Measurements from ENCODE around the gene STRN4. TPM values are rescaled to one million over a fixed set of nuclear protein-coding genes. Genes with fewer than 3 reads are reported as not detected.
A peak's percentile ranks its signal among the peaks of the same experiment; 100 is the strongest.
"Not testable (repeated sequence)": the region's sequence is repeated elsewhere in the genome, so short reads cannot be mapped to it uniquely, and the experiment has no call there.

STRN4 gene
- total RNA-seq, 2 experiments from 2014 or later = 68.0 to 115 TPM

DNA sequence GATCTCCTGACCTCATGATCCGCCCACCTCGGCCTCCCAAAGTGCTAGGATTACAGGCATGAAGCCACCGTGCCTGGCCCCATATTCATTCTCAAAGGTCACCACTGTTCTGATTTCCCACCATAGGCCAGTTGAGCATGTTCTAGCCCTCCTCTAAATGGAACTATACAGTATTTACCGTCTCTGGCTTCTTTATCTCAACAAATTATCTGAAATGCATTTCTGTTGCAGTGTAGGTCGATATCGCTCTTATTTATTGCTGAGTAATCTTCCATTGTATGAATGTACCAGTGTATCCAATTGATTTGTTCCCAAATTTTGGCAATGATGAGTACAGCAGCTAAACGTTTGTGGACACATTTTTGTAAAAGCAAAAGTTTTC lies 26.8 kb upstream of the STRN4 start:
- H4K20me1 ChIP-seq (ENCODE audit: insufficient read depth, low read length) = no peaks in the 10 kb centered on the region
- H3K79me2 ChIP-seq (ENCODE audit: insufficient read depth, low read depth, low read length) = no peaks in the 10 kb centered on the region
- H3K9me2 ChIP-seq (ENCODE audit: insufficient read depth, low read length) = no peaks in the 10 kb centered on the region
- H3K27ac ChIP-seq (ENCODE audit: low read depth, low read length, poor library complexity, severe bottlenecking) = no peak overlapping the region
- H2AFZ ChIP-seq (ENCODE audit: low read length) = no peak overlapping the region
- no peaks in the 10 kb centered on the region for H3K4me1 ChIP-seq (ENCODE audit: insufficient read depth, low read length, poor library complexity, severe bottlenecking)
- POLR2A ChIA-PET = no interaction called here
- no TSS peak for BruUV-seq (replicated peaks)
- intact Hi-C loops (cut with micrococcal nuclease; ENCODE audit: unreplicated experiment) = no loop called here
- no peak overlapping the region for H3K4me2 ChIP-seq (ENCODE audit: low read length)
- H3K9me3 ChIP-seq (ENCODE audit: low read length) = no peaks in the 10 kb centered on the region
- DNase-seq (ENCODE audit: low spot score) = no peak
- H3K36me3 ChIP-seq (ENCODE audit: insufficient read depth, low read length) = peaks cover 44% of the 10 kb centered on the region
- TF ChIP-seq, protein P1, sequence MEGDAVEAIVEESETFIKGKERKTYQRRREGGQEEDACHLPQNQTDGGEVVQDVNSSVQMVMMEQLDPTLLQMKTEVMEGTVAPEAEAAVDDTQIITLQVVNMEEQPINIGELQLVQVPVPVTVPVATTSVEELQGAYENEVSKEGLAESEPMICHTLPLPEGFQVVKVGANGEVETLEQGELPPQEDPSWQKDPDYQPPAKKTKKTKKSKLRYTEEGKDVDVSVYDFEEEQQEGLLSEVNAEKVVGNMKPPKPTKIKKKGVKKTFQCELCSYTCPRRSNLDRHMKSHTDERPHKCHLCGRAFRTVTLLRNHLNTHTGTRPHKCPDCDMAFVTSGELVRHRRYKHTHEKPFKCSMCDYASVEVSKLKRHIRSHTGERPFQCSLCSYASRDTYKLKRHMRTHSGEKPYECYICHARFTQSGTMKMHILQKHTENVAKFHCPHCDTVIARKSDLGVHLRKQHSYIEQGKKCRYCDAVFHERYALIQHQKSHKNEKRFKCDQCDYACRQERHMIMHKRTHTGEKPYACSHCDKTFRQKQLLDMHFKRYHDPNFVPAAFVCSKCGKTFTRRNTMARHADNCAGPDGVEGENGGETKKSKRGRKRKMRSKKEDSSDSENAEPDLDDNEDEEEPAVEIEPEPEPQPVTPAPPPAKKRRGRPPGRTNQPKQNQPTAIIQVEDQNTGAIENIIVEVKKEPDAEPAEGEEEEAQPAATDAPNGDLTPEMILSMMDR (conservative IDR thresholded peaks at IDR 0.05; ENCODE audit: low read length) = no peak
- TF ChIP-seq EZH2phosphoT487 (IDR thresholded peaks at IDR 0.05; ENCODE audit: borderline replicate concordance, low read depth, low read length) = no peak
- no peak overlapping the region for H3K4me3 ChIP-seq (ENCODE audit: low read depth, low read length, poor library complexity, severe bottlenecking)
- CTCF ChIA-PET (ENCODE audit: unreplicated experiment) = no interaction called here

DNA sequence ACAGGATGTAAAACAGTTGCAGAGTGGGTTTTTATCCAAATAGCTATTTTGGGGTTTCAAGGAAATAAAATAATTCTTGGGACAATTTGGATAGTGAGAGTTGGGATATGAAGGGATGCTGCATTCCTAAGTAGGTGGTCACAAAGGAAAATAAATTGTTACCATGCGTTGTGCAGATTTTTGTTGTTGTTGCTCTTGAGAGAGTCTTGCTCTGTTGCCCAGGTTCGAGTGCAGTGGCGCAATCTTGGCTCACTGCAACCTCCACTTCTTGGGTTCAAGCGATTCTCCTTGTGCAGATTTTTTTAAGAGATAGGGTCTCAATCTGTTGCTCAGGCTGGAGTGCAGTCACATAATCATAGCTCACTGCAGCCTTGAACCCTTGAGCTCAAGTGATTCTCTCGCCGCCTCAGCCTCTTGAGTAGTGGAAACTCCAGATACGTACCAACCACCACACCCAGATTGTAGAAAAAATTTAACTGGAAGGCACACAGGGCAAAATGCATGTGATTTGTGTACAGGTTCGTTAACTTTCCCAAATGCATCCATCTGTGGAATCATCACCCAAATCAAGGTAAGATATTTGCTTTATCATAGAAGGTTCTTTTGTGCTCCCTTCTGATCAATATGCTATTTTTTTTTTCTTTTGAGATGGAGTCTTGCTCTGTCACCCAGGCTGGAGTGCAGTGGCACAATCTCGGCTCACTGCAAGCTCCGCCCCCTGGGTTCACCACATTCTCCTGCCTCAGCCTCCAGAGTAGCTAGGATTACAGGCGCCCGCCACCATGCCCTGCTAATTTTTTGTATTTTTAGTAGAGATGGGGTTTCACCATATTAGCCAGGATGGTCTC lies 26.1 kb upstream of the STRN4 start:
- no peaks in the 10 kb centered on the region for H3K9me3 ChIP-seq (ENCODE audit: low read length)
- no peak overlapping the region for H2AFZ ChIP-seq (ENCODE audit: low read length)
- H3K4me3 ChIP-seq (ENCODE audit: low read depth, low read length, poor library complexity, severe bottlenecking) = no peak overlapping the region
- H4K20me1 ChIP-seq (ENCODE audit: insufficient read depth, low read length) = no peaks in the 10 kb centered on the region
- no peak for DNase-seq (ENCODE audit: low spot score)
- H3K4me1 ChIP-seq (ENCODE audit: insufficient read depth, low read length, poor library complexity, severe bottlenecking) = no peaks in the 10 kb centered on the region
- H3K27ac ChIP-seq (ENCODE audit: low read depth, low read length, poor library complexity, severe bottlenecking) = no peak overlapping the region
- BruUV-seq (replicated peaks) = TSS peak; percentile 19
- CTCF ChIA-PET (ENCODE audit: unreplicated experiment) = no interaction called here
- intact Hi-C loops (cut with micrococcal nuclease; ENCODE audit: unreplicated experiment) = no loop called here
- POLR2A ChIA-PET = no interaction called here
- no peaks in the 10 kb centered on the region for H3K79me2 ChIP-seq (ENCODE audit: insufficient read depth, low read depth, low read length)
- H3K36me3 ChIP-seq (ENCODE audit: insufficient read depth, low read length) = peaks cover 39% of the 10 kb centered on the region
- no peak overlapping the region for H3K4me2 ChIP-seq (ENCODE audit: low read length)
- no peaks in the 10 kb centered on the region for H3K9me2 ChIP-seq (ENCODE audit: insufficient read depth, low read length)
- TF ChIP-seq, protein P1 (conservative IDR thresholded peaks at IDR 0.05; ENCODE audit: low read length) = no peak
- TF ChIP-seq EZH2phosphoT487 (IDR thresholded peaks at IDR 0.05; ENCODE audit: borderline replicate concordance, low read depth, low read length) = no peak

DNA sequence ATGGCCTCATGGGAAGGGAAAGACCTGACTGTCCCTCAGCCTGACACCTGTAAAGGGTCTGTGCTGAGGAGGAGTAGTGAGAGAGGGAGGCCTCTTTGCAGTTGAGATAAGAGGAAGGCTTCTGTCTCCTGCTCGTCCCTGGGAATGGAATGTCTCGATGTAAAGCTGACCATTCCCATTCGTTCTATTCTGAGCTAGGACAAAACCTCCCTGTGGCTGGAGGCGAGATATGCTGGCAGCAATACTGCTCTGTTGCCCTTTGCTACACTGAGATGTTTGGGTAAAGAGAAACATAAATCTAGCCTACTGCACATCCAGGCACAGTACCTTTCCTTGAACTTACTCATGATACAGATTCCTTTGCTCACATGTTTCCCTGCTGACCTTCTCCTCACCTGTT lies 22.5 kb upstream of the STRN4 start:
- H3K27ac ChIP-seq (ENCODE audit: low read depth, low read length, poor library complexity, severe bottlenecking); H3K36me3 ChIP-seq (ENCODE audit: insufficient read depth, low read length); H3K4me2 ChIP-seq (ENCODE audit: low read length); intact Hi-C loops (cut with micrococcal nuclease; ENCODE audit: unreplicated experiment); H3K9me3 ChIP-seq (ENCODE audit: low read length); H4K20me1 ChIP-seq (ENCODE audit: insufficient read depth, low read length); CTCF ChIA-PET (ENCODE audit: unreplicated experiment); H3K4me1 ChIP-seq (ENCODE audit: insufficient read depth, low read length, poor library complexity, severe bottlenecking); H2AFZ ChIP-seq (ENCODE audit: low read length); DNase-seq (ENCODE audit: low spot score); H3K9me2 ChIP-seq (ENCODE audit: insufficient read depth, low read length); BruUV-seq (replicated peaks); H3K4me3 ChIP-seq (ENCODE audit: low read depth, low read length, poor library complexity, severe bottlenecking); H3K79me2 ChIP-seq (ENCODE audit: insufficient read depth, low read depth, low read length): not testable (repeated sequence)
- POLR2A ChIA-PET = interaction anchor here (0.6 kb wide), 1 partner anchor 207 kb away, joined by 3 read pairs; no protein-coding TSS in a partner anchor

Measured in OCI-LY7 (cell line).